ENCODE results near the gene COMMD8. TPM values are rescaled to one million over a fixed set of nuclear protein-coding genes. Genes with fewer than 3 reads are reported as not detected.

Gene COMMD8
- 14.0 and 15.5 TPM in 2 replicates for total RNA-seq
- long read RNA-seq, transcript COMMD8-201 (5 exons, 1,469 nt): major isoform, 62 of 72 reads
- long read RNA-seq, partial matches to known transcripts: 2 of 72 reads
- long read RNA-seq, other reads (novel, unspliced or antisense): 8 of 72 reads

- H3K27me3 Mint-ChIP-seq (ENCODE audit: low read depth): no peaks in the 10 kb centered on the region
- H3K4me1 Mint-ChIP-seq: peaks cover 30% of the 10 kb centered on the region
- TF ChIP-seq CTCF (conservative IDR thresholded peaks at IDR 0.05): peak; percentile 52
- peaks cover 6% of the 10 kb centered on the region for H3K36me3 Mint-ChIP-seq (ENCODE audit: low read depth)
- peak within 1 kb of the TSS; percentile 93 for H3K4me3 Mint-ChIP-seq
- H3K27ac Mint-ChIP-seq (ENCODE audit: unreplicated experiment): peak within 1 kb of the TSS; percentile 82
- DNase-seq (ENCODE audit: low read depth, low spot score): peak; percentile 92
- H3K9me3 Mint-ChIP-seq: no peaks in the 10 kb centered on the region
Observed at GRCh38 chr4:47463235-47463956, at the start of gene COMMD8. COMMD8 (minus strand) TSS chr4:47463702; CDS start chr4:47463651, 51 bp downstream.

GRCh38 chr4:47510506-47511143 is 47.1 kb upstream of the COMMD8 start:
- TF ChIP-seq CTCF (conservative IDR thresholded peaks at IDR 0.05): peak; percentile 44
- Mint-ChIP-seq H3K36me3 (ENCODE audit: low read depth) (peaks cover 6% of the 10 kb centered on the region), H3K4me1 (peaks cover 15% of the 10 kb centered on the region), H3K27me3 (ENCODE audit: low read depth) (no peaks in the 10 kb centered on the region), H3K4me3 (no peak overlapping the region), H3K9me3 (no peaks in the 10 kb centered on the region), H3K27ac (ENCODE audit: unreplicated experiment) (no peak overlapping the region)
- no peak for DNase-seq (ENCODE audit: low read depth, low spot score)

DNA sequence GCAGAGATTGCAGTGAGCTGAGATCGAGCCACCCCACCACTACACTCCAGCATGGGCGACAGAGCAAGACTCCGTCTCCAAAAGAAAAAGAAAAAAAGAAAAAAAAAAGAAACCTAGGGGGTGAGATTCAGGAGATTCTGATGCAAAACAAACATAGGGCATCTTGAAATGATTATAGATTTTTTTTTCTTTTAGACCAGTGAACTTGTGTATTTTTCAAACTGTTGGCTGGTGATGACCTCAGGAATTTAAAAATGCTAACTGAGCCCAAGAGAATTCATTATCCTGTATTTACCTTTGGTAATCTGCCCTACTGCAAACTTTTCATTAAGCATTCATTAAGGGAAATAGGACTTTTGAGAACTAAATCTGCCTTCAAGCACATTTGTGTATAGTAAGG is 42.2 kb upstream of the COMMD8 start:
- no peak overlapping the region for H3K27ac Mint-ChIP-seq (ENCODE audit: unreplicated experiment)
- no peak for DNase-seq (ENCODE audit: low read depth, low spot score)
- no peaks in the 10 kb centered on the region for H3K27me3 Mint-ChIP-seq (ENCODE audit: low read depth)
- no peaks in the 10 kb centered on the region for H3K36me3 Mint-ChIP-seq (ENCODE audit: low read depth)
- H3K4me1 Mint-ChIP-seq: peaks cover 6% of the 10 kb centered on the region
- H3K9me3 Mint-ChIP-seq: peaks cover 3% of the 10 kb centered on the region
- no peak for TF ChIP-seq CTCF (conservative IDR thresholded peaks at IDR 0.05)
- no peak overlapping the region for H3K4me3 Mint-ChIP-seq

DNA sequence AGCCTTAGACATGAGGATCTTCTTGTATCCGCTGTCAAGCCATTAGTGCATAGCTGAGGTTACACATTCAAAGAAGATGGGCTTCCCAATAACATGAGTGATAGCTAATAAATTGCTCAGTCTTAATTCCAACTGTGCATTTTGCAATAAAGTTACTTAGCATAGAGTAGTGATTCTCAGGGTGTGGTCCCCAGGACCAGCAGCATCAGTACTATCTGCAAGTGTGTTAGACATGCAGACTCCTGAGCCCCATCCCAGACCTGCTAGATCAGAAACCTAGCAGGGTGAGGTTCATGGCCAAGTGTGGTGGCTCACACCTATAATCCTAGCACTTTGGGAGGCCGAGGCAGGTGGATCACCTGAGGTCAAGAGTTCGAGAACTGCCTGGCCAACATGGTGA is 41.6 kb upstream of the COMMD8 start:
- no peak for TF ChIP-seq CTCF (conservative IDR thresholded peaks at IDR 0.05)
- no peaks in the 10 kb centered on the region for H3K36me3 Mint-ChIP-seq (ENCODE audit: low read depth)
- peaks cover under 1% of the 10 kb centered on the region for H3K4me1 Mint-ChIP-seq
- no peak overlapping the region for H3K4me3 Mint-ChIP-seq
- H3K27me3 Mint-ChIP-seq (ENCODE audit: low read depth): no peaks in the 10 kb centered on the region
- no peak overlapping the region for H3K27ac Mint-ChIP-seq (ENCODE audit: unreplicated experiment)
- no peak for DNase-seq (ENCODE audit: low read depth, low spot score)
- peaks cover 3% of the 10 kb centered on the region for H3K9me3 Mint-ChIP-seq

- DNase-seq (ENCODE audit: low read depth, low spot score): no peak
- Mint-ChIP-seq H3K9me3 (peaks cover 3% of the 10 kb centered on the region), H3K27me3 (ENCODE audit: low read depth) (no peaks in the 10 kb centered on the region), H3K36me3 (ENCODE audit: low read depth) (no peaks in the 10 kb centered on the region), H3K4me3 (no peak overlapping the region), H3K4me1 (no peaks in the 10 kb centered on the region), H3K27ac (ENCODE audit: unreplicated experiment) (no peak overlapping the region)
- TF ChIP-seq CTCF (conservative IDR thresholded peaks at IDR 0.05): no peak
Observed at GRCh38 chr4:47500776-47501175, 37.3 kb upstream of the COMMD8 start.
